ENCODE results near the gene KATNBL1.

KATNBL1 gene, protein sequence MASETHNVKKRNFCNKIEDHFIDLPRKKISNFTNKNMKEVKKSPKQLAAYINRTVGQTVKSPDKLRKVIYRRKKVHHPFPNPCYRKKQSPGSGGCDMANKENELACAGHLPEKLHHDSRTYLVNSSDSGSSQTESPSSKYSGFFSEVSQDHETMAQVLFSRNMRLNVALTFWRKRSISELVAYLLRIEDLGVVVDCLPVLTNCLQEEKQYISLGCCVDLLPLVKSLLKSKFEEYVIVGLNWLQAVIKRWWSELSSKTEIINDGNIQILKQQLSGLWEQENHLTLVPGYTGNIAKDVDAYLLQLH

GRCh38 chr15:34209421-34210282 is at the start of gene KATNBL1:
TSS of gene KATNBL1 (minus strand) at chr15:34210096. CDS start at chr15:34163676, 46,420 bp downstream.
- peak; percentile 99 for DNase-seq

GRCh38 chr15:34259566-34259965 is 49.7 kb upstream of the KATNBL1 start:
- no peak for DNase-seq

DNA sequence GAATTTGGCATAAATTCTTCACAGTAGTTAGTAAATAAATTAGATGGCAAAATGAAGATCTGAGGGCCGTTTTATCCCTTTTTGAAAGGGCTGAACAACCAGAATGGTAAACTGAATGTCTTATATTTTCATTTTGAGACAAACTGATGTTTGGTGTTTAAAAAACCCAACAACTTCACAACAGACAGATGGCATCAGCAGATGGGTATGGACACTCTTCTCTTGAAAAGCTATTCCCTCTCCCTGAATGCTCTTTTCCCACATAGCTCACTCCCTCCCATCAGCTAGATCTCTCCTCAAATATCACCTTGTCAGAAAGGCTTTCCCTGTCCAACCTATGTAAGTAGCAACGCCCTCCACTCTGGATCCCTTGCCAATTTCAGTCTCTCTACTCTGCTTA is 48.3 kb upstream of the KATNBL1 start:
- DNase-seq, result no peak

DNA sequence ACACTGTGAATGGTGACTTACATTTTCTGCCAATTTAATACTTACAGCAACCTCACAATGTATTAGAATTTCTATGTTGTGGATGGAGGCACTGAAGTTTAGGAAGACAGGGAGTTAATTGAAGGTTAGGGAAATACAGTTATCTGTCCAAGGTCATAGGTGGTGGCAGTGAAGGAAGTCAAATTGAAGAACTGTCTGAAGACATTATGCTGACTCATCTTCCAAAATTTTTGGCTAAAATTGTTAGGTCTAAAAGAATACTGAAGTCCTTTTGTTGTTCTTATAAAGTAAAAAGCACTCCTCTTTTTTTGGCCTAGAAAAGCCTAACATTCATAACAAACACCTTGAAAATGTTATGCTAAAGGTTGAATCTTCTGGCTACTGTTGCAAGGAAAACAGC is 42.6 kb upstream of the KATNBL1 start:
- no peak for DNase-seq

DNA sequence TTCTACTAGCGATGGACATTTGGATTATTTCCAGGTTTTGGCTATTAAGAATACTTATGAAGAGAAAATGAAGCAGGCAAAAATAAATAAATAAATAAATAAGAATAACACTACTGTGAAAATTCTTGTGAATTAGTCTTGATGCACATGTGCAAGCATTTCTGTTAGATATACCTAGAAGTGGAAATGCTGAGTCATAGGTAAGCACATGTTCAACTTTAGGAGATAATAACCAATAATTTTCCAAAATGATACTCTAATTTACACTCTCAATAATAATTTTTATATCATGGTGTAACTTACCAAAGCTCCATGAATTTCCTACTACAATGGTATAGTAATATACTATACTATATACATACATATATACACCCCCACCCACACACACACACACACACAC is 38.3 kb upstream of the KATNBL1 start:
- no peak for DNase-seq

DNA sequence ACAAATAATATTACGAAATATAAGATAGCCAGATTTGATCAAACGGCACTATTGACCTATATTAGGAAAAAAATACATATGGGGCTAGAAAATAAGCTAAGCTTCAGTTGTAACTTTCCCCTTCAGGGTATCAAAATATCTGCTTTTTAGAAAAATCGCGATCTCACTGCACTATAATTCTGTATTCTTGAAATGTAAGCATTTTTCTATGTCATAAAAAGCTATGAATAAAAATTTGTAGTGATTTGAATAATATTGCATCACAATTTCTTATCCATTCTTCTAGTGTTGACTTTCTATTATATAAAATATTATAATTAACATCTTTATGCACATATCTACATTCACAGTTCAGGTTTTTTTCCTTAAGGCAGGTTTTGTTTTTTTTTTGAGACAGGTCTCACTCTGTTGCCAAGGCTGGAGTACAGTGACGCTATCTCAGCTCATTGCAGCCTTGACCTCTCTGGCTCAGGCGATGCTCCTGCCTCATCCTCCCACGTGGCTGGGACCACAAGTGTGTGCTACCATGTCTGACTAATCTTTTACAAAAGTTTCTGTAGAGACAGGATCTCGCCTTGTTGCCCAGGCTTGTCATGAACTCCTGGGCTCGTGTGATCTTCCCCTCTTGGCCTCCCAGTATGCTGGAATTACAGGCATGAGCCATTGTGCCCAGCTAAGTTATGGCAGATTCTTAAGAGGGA is 36.5 kb upstream of the KATNBL1 start:
- no peak for DNase-seq

- no peak for DNase-seq
These were observed 33.3 kb upstream of the KATNBL1 start for GRCh38 chr15:34243226-34243625.

- no peak for DNase-seq
These were observed 32.4 kb upstream of the KATNBL1 start for GRCh38 chr15:34242331-34242710.

- DNase-seq, result no peak
These were observed 31.8 kb upstream of the KATNBL1 start for GRCh38 chr15:34241376-34242330.

- DNase-seq, result no peak
These were observed 30.6 kb upstream of the KATNBL1 start for GRCh38 chr15:34240537-34240936.

GRCh38 chr15:34239151-34239808 is 29.4 kb upstream of the KATNBL1 start:
- peak; percentile 36 for DNase-seq

GRCh38 chr15:34233614-34234013 is 23.7 kb upstream of the KATNBL1 start:
- DNase-seq, result no peak

GRCh38 chr15:34223904-34224596 is 14.2 kb upstream of the KATNBL1 start:
- DNase-seq, result no peak

DNA sequence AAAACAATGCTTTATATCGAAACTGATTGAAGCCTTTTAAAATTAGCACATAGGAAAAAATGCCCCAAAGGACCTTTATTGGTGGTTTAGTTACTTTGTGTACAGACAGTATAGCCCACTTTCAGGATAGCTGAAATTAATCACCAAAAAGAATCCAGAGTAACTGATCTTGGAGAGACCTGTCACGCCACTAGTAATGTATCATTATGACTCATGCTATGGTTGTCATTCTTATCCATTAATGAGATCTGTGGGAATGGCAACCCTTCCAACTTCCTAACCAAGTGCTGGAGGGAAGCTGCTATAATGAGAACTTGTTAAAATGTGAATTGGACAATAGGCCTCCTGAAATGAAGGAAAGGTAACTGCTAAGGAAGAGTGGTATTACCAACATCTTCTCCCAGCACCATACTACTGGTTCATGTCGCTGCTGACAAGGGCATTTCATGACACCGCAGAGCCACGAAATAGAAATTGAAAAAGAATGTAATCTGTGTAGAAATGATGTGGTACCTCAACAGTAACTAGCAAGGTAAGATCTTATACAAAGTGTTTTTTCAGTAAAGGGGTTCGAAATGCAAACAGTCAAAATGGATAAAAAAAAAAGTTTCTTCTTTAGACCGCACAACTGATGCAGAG is 7.8 kb upstream of the KATNBL1 start:
- DNase-seq, result no peak

GRCh38 chr15:34216527-34217270 is 6.8 kb upstream of the KATNBL1 start:
- no peak for DNase-seq

GRCh38 chr15:34214135-34214534 is 4.2 kb upstream of the KATNBL1 start:
- DNase-seq, result no peak

DNA sequence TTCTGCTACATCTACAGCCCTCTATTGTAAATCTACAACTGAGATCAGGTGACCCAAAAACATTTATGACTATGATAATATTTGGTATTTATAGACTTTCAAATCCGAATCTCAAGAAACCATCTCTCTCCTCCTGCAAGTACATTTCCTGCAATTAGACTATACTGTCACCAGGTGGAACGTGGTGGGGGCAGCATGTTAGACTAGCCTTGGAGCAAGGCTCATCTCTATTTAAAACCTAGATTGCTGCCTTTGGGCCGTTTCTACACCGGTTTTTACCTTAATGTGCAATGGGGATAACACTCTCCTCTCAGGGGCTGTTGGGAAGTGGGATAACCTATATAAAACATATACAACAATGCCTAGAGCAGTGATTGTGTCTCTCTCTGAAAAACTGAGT is 3.8 kb upstream of the KATNBL1 start:
- DNase-seq, result no peak

GRCh38 chr15:34206011-34206410 is 3.9 kb downstream of the KATNBL1 start:
- no peak for DNase-seq

DNA sequence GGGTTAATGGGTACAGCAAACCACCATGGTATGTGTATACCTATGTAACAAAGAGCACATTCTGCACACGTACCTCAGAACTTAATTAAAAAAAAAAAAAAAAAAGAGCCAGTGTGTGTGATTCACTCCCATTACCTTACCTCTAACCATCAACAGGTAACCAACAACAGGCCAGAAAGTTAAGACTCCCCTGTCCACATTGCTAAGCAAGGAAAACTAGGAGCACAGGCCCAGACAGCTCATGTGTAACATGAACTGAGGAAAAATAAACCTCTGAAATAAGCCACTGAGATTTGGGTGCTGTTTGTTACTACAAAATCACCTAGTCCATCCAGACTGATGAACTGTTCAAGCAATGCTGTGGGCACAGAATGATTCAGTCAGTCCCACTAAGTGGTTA is 6.0 kb downstream of the KATNBL1 start:
- no peak for DNase-seq

DNA sequence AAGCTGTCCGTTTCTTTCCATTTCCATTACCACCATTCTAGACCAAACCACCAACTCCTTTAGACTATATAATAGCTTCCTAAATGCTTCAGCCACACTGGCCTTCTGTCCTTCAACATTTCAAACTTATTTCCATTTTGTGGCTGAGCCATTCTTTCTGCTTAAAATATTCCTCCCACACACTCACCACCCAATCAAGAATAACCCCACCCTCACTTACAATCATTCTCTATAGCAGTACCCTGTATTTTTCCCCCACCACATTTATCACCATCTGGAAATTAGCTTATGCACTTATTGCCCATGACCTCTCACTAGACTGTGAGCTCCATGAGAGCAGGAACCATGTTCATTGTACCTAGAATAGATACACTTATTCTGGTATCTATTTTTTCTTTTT is 6.6 kb downstream of the KATNBL1 start:
- DNase-seq, result no peak

Data from stimulated activated CD4-positive, alpha-beta T cell treated with anti-CD3 and anti-CD28 coated beads, Interleukin-4, amount 100 ng/mL, for 1 hour (primary cell).